ENCODE data around the gene GPM6B.

GPM6B gene

GRCh38 chrX:13821738-13822137 lies 4.8 kb upstream of the GPM6B start:
- no peak for DNase-seq

DNA sequence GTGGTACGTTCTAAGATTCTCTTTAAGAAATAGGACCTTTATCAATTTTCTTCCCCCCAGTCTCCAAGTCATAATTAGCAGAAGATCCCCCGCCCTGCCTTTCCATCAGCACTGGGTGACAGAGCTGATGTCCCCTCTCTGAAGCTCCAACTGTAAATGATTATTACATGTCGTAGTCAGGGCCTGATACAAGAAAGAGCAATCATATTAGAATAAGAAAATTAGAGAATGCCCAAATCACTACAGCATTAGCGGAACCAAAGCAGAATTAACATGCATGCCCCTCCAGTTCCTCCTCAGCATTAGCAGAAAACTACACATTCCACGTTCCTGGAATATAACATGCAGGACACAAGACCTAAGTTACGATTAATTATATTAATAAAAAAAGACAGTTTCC lies 717 bp downstream of the GPM6B start:
- no peak for DNase-seq

GRCh38 chrX:13815664-13816063 lies 1.2 kb downstream of the GPM6B start:
- no peak for DNase-seq

GRCh38 chrX:13808865-13809264 lies 8.0 kb downstream of the GPM6B start:
- no peak for DNase-seq

- no peak for DNase-seq
Observed at GRCh38 chrX:13808293-13808692, 8.6 kb downstream of the GPM6B start.

- DNase-seq: no peak
Observed at GRCh38 chrX:13805241-13805640, 11.7 kb downstream of the GPM6B start.

DNA sequence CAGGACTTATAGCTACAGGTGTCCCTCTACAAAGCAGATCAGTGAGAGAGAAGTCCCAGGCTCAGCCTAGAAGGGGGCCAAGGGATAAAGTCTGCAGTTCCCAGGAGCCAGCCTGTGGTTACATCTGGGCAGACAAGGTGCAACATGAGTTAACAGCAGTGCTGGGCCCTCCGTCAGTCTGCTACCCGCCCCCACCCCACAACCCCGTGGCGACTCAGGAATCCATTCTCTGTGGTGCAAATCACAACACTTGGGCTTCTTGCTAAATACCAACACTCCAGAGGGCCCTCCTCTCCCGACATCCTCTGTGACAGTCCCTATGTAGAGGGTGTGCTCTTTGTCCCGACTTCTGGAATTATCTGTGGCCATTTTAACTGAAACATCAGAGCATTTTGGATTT lies 13.8 kb downstream of the GPM6B start:
- DNase-seq: no peak

DNA sequence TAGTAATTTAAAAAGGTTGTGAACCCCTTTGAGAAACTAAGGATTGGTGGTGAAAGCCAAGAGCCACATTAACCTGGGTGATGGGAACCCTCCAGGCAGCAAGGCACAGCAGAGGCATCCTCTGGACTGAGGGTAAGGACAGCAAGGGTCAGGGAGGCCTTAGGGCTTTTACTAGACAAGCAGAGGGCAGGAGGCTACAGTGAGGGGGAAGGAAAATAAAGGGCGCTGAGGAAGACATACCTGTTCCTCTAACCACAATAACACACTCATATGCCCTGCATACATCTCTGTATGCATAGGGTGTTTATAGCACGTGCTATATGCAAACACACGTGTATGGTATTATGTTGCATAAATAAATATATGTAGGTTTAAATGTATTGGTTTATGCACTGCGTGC lies 18.7 kb downstream of the GPM6B start:
- DNase-seq: no peak

DNA sequence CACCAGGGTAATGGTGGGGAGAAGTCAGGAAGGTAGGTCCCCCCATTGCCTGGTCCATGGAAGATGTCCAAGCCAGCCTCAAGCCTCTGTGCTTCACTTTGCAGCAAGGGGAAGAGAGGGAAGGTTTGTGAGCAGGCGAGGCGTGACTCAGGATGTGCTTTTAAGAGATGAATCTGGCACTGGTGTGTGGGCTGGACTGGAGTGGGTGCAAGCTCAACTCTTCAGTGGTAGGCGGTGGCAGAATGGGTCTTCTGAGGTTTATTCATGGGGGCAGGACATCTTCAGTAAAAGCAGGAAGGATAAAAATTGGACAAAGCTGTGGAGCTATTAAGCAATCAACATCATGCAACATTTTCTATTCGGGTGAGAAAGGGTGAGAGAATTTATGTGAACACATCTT lies 19.4 kb downstream of the GPM6B start:
- DNase-seq: no peak

DNA sequence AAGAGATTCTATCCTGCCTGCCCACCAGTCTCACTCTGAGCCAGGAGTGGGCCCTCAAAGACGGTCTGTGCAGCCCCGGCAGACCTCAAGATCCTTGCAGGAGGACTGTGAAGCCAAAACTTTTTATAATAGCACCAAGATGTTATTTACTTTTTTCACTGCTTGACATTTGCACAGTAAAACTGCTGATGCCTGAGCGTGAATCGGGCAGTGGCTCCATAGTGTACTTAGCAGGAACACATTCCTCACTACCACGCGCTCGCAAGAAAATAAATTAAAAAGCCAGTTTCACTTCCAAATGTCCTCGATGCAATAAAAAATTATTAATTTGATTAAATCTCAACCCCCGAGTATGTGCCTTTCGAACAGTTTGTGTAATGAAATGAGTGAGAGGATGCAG lies 22.5 kb downstream of the GPM6B start:
- no peak for DNase-seq

DNA sequence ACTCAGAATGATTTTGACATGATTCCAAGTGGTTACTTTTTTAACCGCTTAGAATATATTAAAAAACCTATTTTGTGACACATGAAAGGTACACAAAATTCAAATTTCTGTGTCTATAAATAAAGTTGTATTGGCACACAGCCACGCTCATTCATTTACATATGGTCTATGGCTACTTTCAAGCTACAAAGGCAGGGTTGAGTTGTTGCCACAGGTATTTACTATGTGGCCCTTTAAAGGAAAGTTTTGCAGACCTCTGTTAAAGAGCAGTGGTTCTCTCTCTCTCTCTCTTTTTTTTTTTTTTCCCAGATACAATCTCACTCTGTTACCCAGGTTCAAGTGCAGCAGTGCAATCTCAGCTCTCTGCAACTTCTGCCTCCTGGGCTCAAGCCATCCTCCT lies 23.0 kb downstream of the GPM6B start:
- no peak for DNase-seq

- no peak for DNase-seq
Observed at GRCh38 chrX:13791559-13791958, 25.3 kb downstream of the GPM6B start.

DNA sequence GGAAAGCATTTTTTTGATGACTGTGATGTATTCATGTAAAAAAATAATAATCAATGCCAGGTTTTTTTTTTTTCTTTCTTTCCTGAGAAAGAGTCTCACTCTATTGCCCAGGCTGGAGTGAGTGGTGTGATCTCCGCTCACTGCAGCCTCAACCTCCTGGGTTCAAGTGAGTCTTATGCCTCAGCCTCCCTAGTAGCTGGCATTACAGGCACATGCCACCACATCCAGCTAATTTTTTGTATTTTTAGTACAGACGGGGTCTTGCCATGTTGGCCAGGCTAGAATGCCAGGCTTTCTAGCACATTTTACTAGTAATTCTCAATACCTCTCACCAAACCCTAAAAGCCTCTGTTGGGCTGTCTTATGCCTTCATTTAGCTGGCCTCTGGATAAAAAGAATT lies 25.7 kb downstream of the GPM6B start:
- DNase-seq: no peak

- DNase-seq: no peak
Observed at GRCh38 chrX:13790206-13791131, 26.4 kb downstream of the GPM6B start.

GRCh38 chrX:13786048-13786447 lies 30.8 kb downstream of the GPM6B start:
- peak; percentile 25 for DNase-seq

GRCh38 chrX:13780868-13781427 lies 35.9 kb downstream of the GPM6B start:
- DNase-seq: no peak

GRCh38 chrX:13778916-13779315 lies 38.0 kb downstream of the GPM6B start:
- DNase-seq: no peak

- DNase-seq: no peak
Observed at GRCh38 chrX:13776387-13776786, 40.5 kb downstream of the GPM6B start.

- no peak for DNase-seq
Observed at GRCh38 chrX:13775837-13776236, 41.1 kb downstream of the GPM6B start.

DNA sequence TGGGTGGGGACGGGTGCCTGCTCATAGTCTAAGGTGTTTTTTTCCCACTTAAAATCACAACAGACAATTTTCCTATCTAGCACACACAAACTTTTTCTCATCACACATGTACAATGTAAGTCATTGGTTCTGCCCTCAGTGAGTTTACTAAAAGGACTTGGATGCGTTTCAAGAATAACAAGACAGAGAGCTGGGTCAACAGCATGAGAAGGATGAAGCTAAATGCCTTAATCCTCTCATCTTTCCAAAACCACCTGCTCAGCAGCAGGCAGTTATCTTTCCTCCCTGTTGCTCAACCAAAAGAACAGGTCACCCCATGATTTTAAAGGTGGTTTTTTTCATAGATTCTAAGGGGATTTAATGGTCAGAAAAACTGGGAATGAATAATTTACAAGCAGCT lies 42.2 kb downstream of the GPM6B start:
- DNase-seq: peak; percentile 1

GRCh38 chrX:13770013-13770535 lies 46.8 kb downstream of the GPM6B start:
- DNase-seq: peak; percentile 11

GRCh38 chrX:13768939-13769338 lies 48.0 kb downstream of the GPM6B start:
- DNase-seq: no peak

GRCh38 chrX:13764765-13765164 lies 52.1 kb downstream of the GPM6B start:
- DNase-seq: no peak

DNA sequence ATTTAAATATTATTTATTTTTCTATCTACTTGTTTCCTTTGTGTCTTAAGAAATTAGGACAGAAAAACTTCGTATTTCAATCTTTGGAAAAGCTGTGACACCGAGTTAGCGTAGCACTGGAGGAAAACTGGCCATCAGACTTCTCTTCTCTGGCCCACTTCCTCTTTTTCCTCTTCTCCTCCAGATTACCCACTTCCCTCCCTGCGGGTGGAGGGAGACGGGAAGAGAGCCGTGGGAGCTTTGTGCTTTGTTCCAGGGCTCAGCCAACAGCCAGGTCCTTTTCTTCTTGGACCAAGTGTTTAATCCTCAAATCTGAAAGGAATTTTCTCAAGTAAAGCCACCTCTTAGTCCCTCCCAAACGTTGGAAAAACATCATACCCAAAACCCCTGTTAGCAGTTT lies 52.6 kb downstream of the GPM6B start:
- DNase-seq: no peak
